HEK293T (cell line): ENCODE measurements around the gene DMGDH.

ENCODE experiments used
- ELF4 ChIP-seq: fragments of 450-650 bp; IDR thresholded peaks from 2 replicates; pipeline ENCODE4 v1.6.1; 2017; ENCODE audit warnings: antibody characterized with exemption
- TF ChIP-seq, protein P1 (sequence below): fragments of 450-650 bp; IDR thresholded peaks from 2 replicates; pipeline ENCODE4 v1.6.1; 2016

GRCh38 chr5:79025054-79025472, 44.4 kb downstream of the DMGDH start:
- TF ChIP-seq ELF4 = no peak
- TF ChIP-seq, protein P1, sequence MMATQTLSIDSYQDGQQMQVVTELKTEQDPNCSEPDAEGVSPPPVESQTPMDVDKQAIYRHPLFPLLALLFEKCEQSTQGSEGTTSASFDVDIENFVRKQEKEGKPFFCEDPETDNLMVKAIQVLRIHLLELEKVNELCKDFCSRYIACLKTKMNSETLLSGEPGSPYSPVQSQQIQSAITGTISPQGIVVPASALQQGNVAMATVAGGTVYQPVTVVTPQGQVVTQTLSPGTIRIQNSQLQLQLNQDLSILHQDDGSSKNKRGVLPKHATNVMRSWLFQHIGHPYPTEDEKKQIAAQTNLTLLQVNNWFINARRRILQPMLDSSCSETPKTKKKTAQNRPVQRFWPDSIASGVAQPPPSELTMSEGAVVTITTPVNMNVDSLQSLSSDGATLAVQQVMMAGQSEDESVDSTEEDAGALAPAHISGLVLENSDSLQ = no peak
